Esophagus squamous epithelium (tissue), 5 donors: ENCODE data around the gene ACYP1. TPM values are rescaled to one million over a fixed set of nuclear protein-coding genes. Genes with fewer than 3 reads are reported as not detected.

ENCODE experiments used
- DNase-seq: peaks from one replicate; lab custom pipeline; 2025; lab: John Stamatoyannopoulos, UW
- H3K27ac ChIP-seq, 4 donors: fragments of 200-600 bp; sonication (generic); one replicate each; pipeline ENCODE4 v1.5.1; 2016 to 2019; ENCODE audit warnings: mild to moderate bottlenecking in 1 of 4
- H3K27me3 ChIP-seq, 4 donors: fragments of 200-600 bp; sonication (generic); 1 replicate in 3 of 4; 2 replicates in 1 of 4; pipeline versions ENCODE4 v1.5.1 to v1.6.0; 2017 to 2021; ENCODE audit warnings: antibody characterized with exemption in 1 of 4
- H3K36me3 ChIP-seq, 3 donors: fragments of 200-600 bp; sonication (generic); one replicate each; pipeline ENCODE4 v1.5.1; 2016 to 2019
- H3K4me1 ChIP-seq, 3 donors: fragments of 200-600 bp; sonication (generic); one replicate each; pipeline ENCODE4 v1.5.1; 2017 to 2019
- H3K4me3 ChIP-seq, 4 donors: fragments of 200-600 bp; sonication (generic); 1 replicate in 3 of 4; 2 replicates in 1 of 4; pipeline ENCODE4 v1.5.1; 2016 to 2019; ENCODE audit warnings: mild to moderate bottlenecking in 2 of 4, moderate library complexity in 1 of 4
- H3K9me3 ChIP-seq, 3 donors: fragments of 200-600 bp; sonication (generic); one replicate each; pipeline ENCODE4 v1.5.1; 2016 to 2019
- CTCF ChIP-seq, 6 experiments: fragments of 450-650 bp in 4 of 6; fragments of 200-600 bp in 2 of 6; sonication (generic) in 2 of 6; IDR thresholded peaks; one replicate each; pipeline ENCODE4 v1.5.1; 2016 to 2019; ENCODE audit warnings: antibody characterized with exemption in 6 of 6, mild to moderate bottlenecking in 4 of 6, moderate library complexity in 4 of 6
- POLR2A ChIP-seq, 4 donors: fragments of 450-650 bp; IDR thresholded peaks; one replicate each; pipeline ENCODE4 v1.6.1; 2017; ENCODE audit warnings: antibody characterized with exemption in 4 of 4, mild to moderate bottlenecking in 4 of 4, moderate library complexity in 3 of 4
- WGBS, 2 donors: methylation state at CpG; one replicate each; pipeline ENCODE4 v1.1.5; 2018; 5-methylcytosine and 5-hydroxymethylcytosine counted together
- intact Hi-C: fragments of 100-400 bp; cut with DNase I; formaldehyde crosslinking; loops from one replicate; pipeline ENCODE4 v1.15.0; 2022
- total RNA-seq, 4 donors: library from RNA; depleted of rRNA; stranded (reverse); fragments of >200 nt; gene quantifications; one replicate each; pipeline ENCODE4 v1.1.0, GENCODE V29; 2016
- donor health status: DM: yes; HTN: yes; CAD: no.

The ACYP1 gene
- total RNA-seq, 4 donors from 2014 or later, result 11.0 to 28.0 (median 15.4) TPM

GRCh38 chr14:75049136-75049535, 14.7 kb downstream of the ACYP1 start:
- TF ChIP-seq POLR2A (IDR thresholded peaks at IDR 0.05) (no peak), CTCF (IDR thresholded peaks at IDR 0.05) (no peak)
- Histone ChIP-seq H3K27ac (peak overlapping the region in 3 of 4 donors; percentile 49 to 94 (median 84)), H3K9me3 (no peaks in the 10 kb centered on the region), H3K4me1 (peaks cover 0 to 78% (median 29%) of the 10 kb centered on the region in 3 donors), H3K27me3 (no peaks in the 10 kb centered on the region), H3K36me3 (no peaks in the 10 kb centered on the region), H3K4me3 (no peak overlapping the region)
- WGBS, 2 donors, result 74 to 83% methylated on average over 5 of the region's 5 CpGs
- intact Hi-C loops, result no loop called here
- DNase-seq, result no peak

- TF ChIP-seq CTCF (IDR thresholded peaks at IDR 0.05) (no peak), POLR2A (IDR thresholded peaks at IDR 0.05) (no peak)
- Histone ChIP-seq H3K4me3 (no peak overlapping the region), H3K27ac (peak overlapping the region in 2 of 4 donors; percentile 49 to 94), H3K27me3 (no peaks in the 10 kb centered on the region), H3K36me3 (peaks cover 0 to 4% (median 0%) of the 10 kb centered on the region in 3 donors), H3K4me1 (peaks cover 0 to 75% (median 29%) of the 10 kb centered on the region in 3 donors), H3K9me3 (no peaks in the 10 kb centered on the region)
- no peak for DNase-seq
- 70 to 85% methylated on average over 2 of the region's 2 CpGs for WGBS, 2 donors
- intact Hi-C loops, result no loop called here
Observed at GRCh38 chr14:75048101-75048500, 15.7 kb downstream of the ACYP1 start.

GRCh38 chr14:75047506-75047905, 16.3 kb downstream of the ACYP1 start:
- peak overlapping the region in 1 of 4 donors; percentile 94 for H3K27ac ChIP-seq
- no peaks in the 10 kb centered on the region for H3K27me3 ChIP-seq
- no peak for DNase-seq
- 84 to 89% methylated on average over 4 of the region's 4 CpGs for WGBS, 2 donors
- intact Hi-C loops, result no loop called here
- TF ChIP-seq POLR2A (IDR thresholded peaks at IDR 0.05) (no peak), CTCF (IDR thresholded peaks at IDR 0.05) (no peak)
- H3K9me3 ChIP-seq, result no peaks in the 10 kb centered on the region
- H3K4me1 ChIP-seq, result peaks cover 0 to 75% (median 29%) of the 10 kb centered on the region in 3 donors
- peaks cover 0 to 10% (median 0%) of the 10 kb centered on the region in 3 donors for H3K36me3 ChIP-seq
- H3K4me3 ChIP-seq, result no peak overlapping the region

- H3K4me3 ChIP-seq, result no peak overlapping the region
- no peaks in the 10 kb centered on the region for H3K27me3 ChIP-seq
- DNase-seq, result no peak
- no peak overlapping the region for H3K27ac ChIP-seq
- H3K4me1 ChIP-seq, result peaks cover 0 to 77% (median 27%) of the 10 kb centered on the region in 3 donors
- TF ChIP-seq CTCF (IDR thresholded peaks at IDR 0.05) (no peak), POLR2A (IDR thresholded peaks at IDR 0.05) (no peak)
- intact Hi-C loops, result no loop called here
- peaks cover 0 to 15% (median 0%) of the 10 kb centered on the region in 3 donors for H3K36me3 ChIP-seq
- H3K9me3 ChIP-seq, result no peaks in the 10 kb centered on the region
- WGBS, 2 donors, result 74 to 81% methylated on average over 3 of the region's 3 CpGs
Observed at GRCh38 chr14:75046899-75047298, 16.9 kb downstream of the ACYP1 start.

GRCh38 chr14:75046275-75046674, 17.5 kb downstream of the ACYP1 start:
- Histone ChIP-seq H3K4me1 (peaks cover 0 to 77% (median 22%) of the 10 kb centered on the region in 3 donors), H3K4me3 (no peak overlapping the region), H3K27ac (no peak overlapping the region), H3K36me3 (peaks cover 0 to 21% (median 0%) of the 10 kb centered on the region in 3 donors), H3K27me3 (no peaks in the 10 kb centered on the region), H3K9me3 (no peaks in the 10 kb centered on the region)
- TF ChIP-seq POLR2A (IDR thresholded peaks at IDR 0.05), result no peak
- no peak for TF ChIP-seq CTCF (IDR thresholded peaks at IDR 0.05)
- DNase-seq, result no peak
- 87 to 95% methylated on average over 5 of the region's 5 CpGs for WGBS, 2 donors
- intact Hi-C loops, result no loop called here
